ENCODE measurements around the gene IL23A. TPM values are rescaled to one million over a fixed set of nuclear protein-coding genes. Genes with fewer than 3 reads are reported as not detected.

Gene IL23A
- total and polyA plus RNA-seq, 2 of the 13 experiments (the other 11 are each of a cell fraction or from before 2014, with no cell fraction given), result 0.33 to 0.35 TPM

DNA sequence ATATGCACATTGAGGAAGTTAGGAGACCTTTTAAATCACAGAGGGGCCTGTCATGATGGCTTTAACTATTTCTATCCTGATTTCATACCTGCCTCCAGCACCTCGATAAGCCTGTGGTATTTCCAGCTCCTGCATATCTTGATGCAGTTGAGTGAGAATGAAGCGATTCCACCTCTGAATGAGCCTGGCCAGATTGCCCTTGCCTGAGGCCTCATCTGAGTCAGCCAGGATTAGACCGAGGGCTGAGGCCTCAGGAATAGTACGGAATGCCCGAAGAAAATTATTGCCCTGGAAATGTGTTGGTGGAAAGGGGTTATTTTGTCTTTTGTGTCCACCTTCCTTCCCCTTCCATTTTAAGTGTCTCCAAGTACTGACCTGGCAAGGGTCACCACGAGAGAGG lies 14.5 kb upstream of the IL23A start (continued):
- TF ChIP-seq, protein P1, sequence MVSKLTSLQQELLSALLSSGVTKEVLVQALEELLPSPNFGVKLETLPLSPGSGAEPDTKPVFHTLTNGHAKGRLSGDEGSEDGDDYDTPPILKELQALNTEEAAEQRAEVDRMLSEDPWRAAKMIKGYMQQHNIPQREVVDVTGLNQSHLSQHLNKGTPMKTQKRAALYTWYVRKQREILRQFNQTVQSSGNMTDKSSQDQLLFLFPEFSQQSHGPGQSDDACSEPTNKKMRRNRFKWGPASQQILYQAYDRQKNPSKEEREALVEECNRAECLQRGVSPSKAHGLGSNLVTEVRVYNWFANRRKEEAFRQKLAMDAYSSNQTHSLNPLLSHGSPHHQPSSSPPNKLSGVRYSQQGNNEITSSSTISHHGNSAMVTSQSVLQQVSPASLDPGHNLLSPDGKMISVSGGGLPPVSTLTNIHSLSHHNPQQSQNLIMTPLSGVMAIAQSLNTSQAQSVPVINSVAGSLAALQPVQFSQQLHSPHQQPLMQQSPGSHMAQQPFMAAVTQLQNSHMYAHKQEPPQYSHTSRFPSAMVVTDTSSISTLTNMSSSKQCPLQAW (CRISPR knock-in tag; IDR thresholded peaks at IDR 0.05), result no peak
- TF ChIP-seq, protein P2, sequence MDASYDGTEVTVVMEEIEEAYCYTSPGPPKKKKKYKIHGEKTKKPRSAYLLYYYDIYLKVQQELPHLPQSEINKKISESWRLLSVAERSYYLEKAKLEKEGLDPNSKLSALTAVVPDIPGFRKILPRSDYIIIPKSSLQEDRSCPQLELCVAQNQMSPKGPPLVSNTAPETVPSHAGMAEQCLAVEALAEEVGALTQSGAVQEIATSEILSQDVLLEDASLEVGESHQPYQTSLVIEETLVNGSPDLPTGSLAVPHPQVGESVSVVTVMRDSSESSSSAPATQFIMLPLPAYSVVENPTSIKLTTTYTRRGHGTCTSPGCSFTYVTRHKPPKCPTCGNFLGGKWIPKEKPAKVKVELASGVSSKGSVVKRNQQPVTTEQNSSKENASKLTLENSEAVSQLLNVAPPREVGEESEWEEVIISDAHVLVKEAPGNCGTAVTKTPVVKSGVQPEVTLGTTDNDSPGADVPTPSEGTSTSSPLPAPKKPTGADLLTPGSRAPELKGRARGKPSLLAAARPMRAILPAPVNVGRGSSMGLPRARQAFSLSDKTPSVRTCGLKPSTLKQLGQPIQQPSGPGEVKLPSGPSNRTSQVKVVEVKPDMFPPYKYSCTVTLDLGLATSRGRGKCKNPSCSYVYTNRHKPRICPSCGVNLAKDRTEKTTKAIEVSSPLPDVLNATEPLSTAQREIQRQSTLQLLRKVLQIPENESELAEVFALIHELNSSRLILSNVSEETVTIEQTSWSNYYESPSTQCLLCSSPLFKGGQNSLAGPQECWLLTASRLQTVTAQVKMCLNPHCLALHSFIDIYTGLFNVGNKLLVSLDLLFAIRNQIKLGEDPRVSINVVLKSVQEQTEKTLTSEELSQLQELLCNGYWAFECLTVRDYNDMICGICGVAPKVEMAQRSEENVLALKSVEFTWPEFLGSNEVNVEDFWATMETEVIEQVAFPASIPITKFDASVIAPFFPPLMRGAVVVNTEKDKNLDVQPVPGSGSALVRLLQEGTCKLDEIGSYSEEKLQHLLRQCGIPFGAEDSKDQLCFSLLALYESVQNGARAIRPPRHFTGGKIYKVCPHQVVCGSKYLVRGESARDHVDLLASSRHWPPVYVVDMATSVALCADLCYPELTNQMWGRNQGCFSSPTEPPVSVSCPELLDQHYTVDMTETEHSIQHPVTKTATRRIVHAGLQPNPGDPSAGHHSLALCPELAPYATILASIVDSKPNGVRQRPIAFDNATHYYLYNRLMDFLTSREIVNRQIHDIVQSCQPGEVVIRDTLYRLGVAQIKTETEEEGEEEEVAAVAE (CRISPR knock-in tag; IDR thresholded peaks at IDR 0.05; ENCODE audit: borderline replicate concordance), result no peak
- TF ChIP-seq, protein P3, sequence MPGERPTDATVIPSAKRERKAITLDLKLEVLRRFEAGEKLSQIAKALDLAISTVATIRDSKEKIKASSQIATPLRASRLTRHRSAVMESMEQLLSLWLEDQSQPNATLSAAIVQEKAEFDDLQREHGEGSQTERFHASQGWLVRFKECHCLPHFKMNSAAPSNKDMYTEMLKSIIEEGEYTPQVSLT (CRISPR knock-in tag; IDR thresholded peaks at IDR 0.05; ENCODE audit: borderline replicate concordance, low read depth), result no peak
- TF ChIP-seq ZNF235 (CRISPR knock-in tag; IDR thresholded peaks at IDR 0.05; ENCODE audit: borderline replicate concordance), result no peak
- TF ChIP-seq, protein P4, sequence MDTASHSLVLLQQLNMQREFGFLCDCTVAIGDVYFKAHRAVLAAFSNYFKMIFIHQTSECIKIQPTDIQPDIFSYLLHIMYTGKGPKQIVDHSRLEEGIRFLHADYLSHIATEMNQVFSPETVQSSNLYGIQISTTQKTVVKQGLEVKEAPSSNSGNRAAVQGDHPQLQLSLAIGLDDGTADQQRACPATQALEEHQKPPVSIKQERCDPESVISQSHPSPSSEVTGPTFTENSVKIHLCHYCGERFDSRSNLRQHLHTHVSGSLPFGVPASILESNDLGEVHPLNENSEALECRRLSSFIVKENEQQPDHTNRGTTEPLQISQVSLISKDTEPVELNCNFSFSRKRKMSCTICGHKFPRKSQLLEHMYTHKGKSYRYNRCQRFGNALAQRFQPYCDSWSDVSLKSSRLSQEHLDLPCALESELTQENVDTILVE (CRISPR knock-in tag; IDR thresholded peaks at IDR 0.05), result no peak

Measured in HepG2 (cell line).